ENCODE measurements around the gene PAPPA2. TPM values are rescaled to one million over a fixed set of nuclear protein-coding genes. Genes with fewer than 3 reads are reported as not detected.

Gene PAPPA2
- total and polyA plus RNA-seq, 10 of the 15 experiments (the other 5 are each of a cell fraction or from before 2014, with no cell fraction given), result under 0.01 to 0.06 (median 0.03) TPM; not detected in 7

GRCh38 chr1:176605176-176605575 lies 142.2 kb downstream of the PAPPA2 start (continued):
- TF ChIP-seq EP300 (IDR thresholded peaks at IDR 0.05; ENCODE audit: borderline replicate concordance in 1 of 2, control insufficient read depth in 1 of 2, low read depth in 2 of 2, low read length in 2 of 2) (no peak), JUNB (IDR thresholded peaks at IDR 0.05) (no peak), RELB (IDR thresholded peaks at IDR 0.05; ENCODE audit: low read depth) (no peak), POLR2A (IDR thresholded peaks at IDR 0.05; ENCODE audit: low read depth, low read length) (no peak), ZBTB4 (CRISPR knock-in tag; IDR thresholded peaks at IDR 0.05) (no peak), E2F4 (IDR thresholded peaks at IDR 0.05; ENCODE audit: low read depth, low read length) (no peak), SP1 (IDR thresholded peaks at IDR 0.05; ENCODE audit: low read depth, low read length) (no peak), BCL11A (IDR thresholded peaks at IDR 0.05; ENCODE audit: low read depth, low read length) (no peak), TBL1XR1 (IDR thresholded peaks at IDR 0.05; ENCODE audit: low read depth, low read length) (no peak), NFIC (IDR thresholded peaks at IDR 0.05; ENCODE audit: low read depth, low read length) (no peak)
